ENCODE data around the gene ASL. TPM values are rescaled to one million over a fixed set of nuclear protein-coding genes. Genes with fewer than 3 reads are reported as not detected.
"Not testable (repeated sequence)": the region's sequence is repeated elsewhere in the genome, so short reads cannot be mapped to it uniquely, and the experiment has no call there.

Gene ASL
- total and polyA plus RNA-seq, 12 donors = 10.1 to 27.5 (median 13.5) TPM

DNA sequence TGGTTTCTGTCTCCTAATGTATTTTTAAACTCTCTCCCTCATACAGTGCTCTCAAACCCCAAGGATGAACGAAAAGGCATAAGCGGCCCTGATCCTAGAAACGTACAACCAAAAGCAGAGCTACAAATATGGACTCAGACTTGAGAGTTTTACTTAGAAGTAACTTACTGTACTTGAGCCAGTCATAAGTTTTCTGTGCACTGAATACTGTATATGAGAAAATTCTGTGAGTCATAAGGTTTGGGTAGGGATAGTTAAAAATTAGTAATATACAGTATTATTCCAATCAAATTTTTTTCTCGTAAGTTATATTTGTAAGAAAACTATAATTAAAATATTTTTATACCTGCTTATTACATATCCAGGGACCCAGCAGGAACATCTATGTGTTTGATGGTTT, 5.9 kb upstream of the ASL start:
- H3K9me3 ChIP-seq = no peaks in the 10 kb centered on the region
- TF ChIP-seq CTCF (IDR thresholded peaks at IDR 0.05) = no peak
- H3K4me3 ChIP-seq = no peak overlapping the region
- no peaks in the 10 kb centered on the region for H3K4me1 ChIP-seq
- ATAC-seq (no peak), DNase-seq (no peak)
- intact Hi-C loops (cut with DNase I) = loop anchor here in 1 of 10 donors (10.0 kb wide), 1 partner anchor 85 kb away; the partner anchor contains the start of gene GUSB
- H3K36me3 ChIP-seq = no peaks in the 10 kb centered on the region
- no peak overlapping the region for H3K27ac ChIP-seq
- 93 to 95% methylated on average over 4 of the region's 4 CpGs for WGBS, 2 donors
- H3K27me3 ChIP-seq = no peaks in the 10 kb centered on the region

DNA sequence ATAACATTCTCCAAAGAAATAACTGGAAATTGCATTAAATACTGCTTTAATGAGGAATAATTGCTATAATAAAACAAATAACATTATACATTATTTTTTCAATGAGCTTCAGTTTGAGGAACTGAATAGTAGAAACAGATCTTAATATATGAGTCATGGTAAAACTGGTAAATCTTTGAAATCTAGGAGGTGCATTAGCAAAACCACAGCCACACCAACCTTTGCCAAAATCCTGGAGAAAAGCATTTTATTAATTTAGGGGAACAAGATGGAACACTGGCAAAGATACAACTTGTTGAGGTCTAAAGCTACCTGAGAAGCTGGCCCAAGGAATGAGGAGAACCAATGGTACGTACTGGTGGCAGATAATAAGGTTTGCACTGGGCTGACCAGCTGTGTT, 5.4 kb upstream of the ASL start:
- H3K36me3 ChIP-seq = no peaks in the 10 kb centered on the region
- intact Hi-C loops (cut with DNase I) = loop anchor here in 1 of 10 donors (10.0 kb wide), 1 partner anchor 85 kb away; the partner anchor contains the start of gene GUSB
- H3K27me3 ChIP-seq = no peaks in the 10 kb centered on the region
- no peak overlapping the region for H3K27ac ChIP-seq
- H3K9me3 ChIP-seq = no peaks in the 10 kb centered on the region
- TF ChIP-seq CTCF (IDR thresholded peaks at IDR 0.05) = no peak
- H3K4me3 ChIP-seq = no peak overlapping the region
- ATAC-seq (no peak), DNase-seq (no peak)
- 91 to 92% methylated on average over 1 of the region's 1 CpG for WGBS, 2 donors
- H3K4me1 ChIP-seq = peaks cover 0 to 3% (median 0%) of the 10 kb centered on the region in 9 donors

DNA sequence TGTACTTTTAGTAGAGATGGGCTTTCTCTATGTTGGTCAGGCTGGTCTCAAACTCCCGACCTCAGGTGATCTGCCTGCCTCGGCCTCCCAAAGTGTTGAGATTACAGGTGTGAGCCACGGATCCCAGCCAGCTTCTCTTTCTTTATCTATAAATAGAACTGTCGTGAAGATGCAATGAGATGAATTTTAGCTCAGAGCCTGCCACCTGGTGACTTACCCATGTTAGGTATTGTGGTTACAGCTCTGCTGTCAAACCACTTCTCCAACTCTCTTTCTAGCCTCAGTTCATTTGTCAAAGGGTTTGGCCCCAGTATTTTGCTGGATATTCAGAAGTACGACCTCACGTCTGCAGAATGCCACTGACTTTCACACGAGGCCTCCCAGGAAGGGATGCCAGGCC, 3.4 kb upstream of the ASL start:
- not testable (repeated sequence) for H3K4me3 ChIP-seq, H3K36me3 ChIP-seq, H3K9me3 ChIP-seq, H3K27ac ChIP-seq, H3K27me3 ChIP-seq, DNase-seq, ATAC-seq
- H3K4me1 ChIP-seq = peaks cover 0 to 17% (median 12%) of the 10 kb centered on the region in 9 donors
- WGBS, 2 donors = 48 to 55% methylated on average over 7 of the region's 7 CpGs
- intact Hi-C loops (cut with DNase I) = loop anchor here in 1 of 10 donors (10.0 kb wide), 1 partner anchor 87 kb away; the partner anchor contains the start of gene GUSB

DNA sequence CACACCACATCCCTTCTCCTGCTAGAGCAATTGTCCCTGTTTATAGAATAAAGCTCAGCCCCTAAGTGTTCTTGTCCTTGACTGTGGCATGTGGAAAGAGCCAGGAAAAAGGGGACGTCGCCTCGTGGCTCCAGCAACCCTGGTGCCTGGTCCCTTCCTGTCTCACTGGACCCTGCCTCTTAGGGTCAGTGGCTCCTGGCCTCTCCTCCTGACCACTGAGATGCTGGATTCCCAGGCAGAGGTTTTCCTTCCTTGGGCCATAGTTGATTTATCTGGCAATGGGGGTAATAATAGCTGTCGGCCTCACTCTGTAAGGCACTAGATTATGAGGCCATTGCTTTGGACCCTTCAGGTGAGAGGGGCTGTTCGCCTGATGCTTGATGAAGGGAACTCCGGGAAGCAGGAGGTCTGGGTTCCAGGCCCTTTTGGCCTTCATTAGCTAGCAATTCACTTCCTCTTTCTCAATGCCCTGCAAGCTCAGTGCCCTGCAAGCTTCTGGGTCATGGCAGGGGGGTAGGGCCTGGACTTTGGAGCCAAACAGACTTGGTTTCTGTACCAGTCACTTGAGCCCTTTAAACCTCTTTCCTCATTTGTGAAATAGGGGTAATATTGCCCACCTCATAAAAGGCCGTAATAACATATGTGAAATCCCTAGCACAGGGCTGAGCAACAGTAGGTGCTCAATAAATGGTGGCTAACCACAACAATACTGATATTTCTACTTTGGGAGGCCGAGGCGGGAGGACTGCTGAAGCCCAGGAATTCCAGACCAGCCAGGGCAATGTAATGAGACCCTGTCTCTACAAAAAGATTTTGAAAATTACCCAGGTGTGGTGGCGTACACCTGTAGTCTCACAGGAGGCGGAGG, 1.1 kb downstream of the ASL start:
- TF ChIP-seq CTCF (IDR thresholded peaks at IDR 0.05) = no peak
- no peaks in the 10 kb centered on the region for H3K27me3 ChIP-seq
- no peaks in the 10 kb centered on the region for H3K9me3 ChIP-seq
- intact Hi-C loops (cut with DNase I) = loop anchor here in 3 of 10 donors (5.0 to 10.0 kb wide), 3 partner anchors 36 to 92 kb away; partner anchors contain the start of genes CRCP (in 1 of the 3) and GUSB (in 1 of the 3)
- H3K27ac ChIP-seq = peak overlapping the region in 8 of 10 donors; percentile 69 to 91 (median 75)
- no peak for DNase-seq
- 76 to 77% methylated on average over 11 of the region's 11 CpGs for WGBS, 2 donors
- peaks cover 0 to 20% (median 0%) of the 10 kb centered on the region in 9 donors for H3K36me3 ChIP-seq
- peak overlapping the region; percentile 49 to 94 (median 78) for H3K4me3 ChIP-seq
- ATAC-seq = no peak
- peaks cover 0 to 28% (median 15%) of the 10 kb centered on the region in 9 donors for H3K4me1 ChIP-seq
